Adrenal gland (tissue), 12 donors: ENCODE measurements around the gene FKBP1B. TPM values are rescaled to one million over a fixed set of nuclear protein-coding genes. Genes with fewer than 3 reads are reported as not detected.

ENCODE experiments used
- DNase-seq, 7 donors: peaks; one replicate each; pipeline ENCODE4 v3.0.0-alpha.2; 2019 to 2020
- H3K27ac ChIP-seq, 5 donors: fragments of 200-600 bp; sonication (generic) in 4 of 5; 1 replicate in 3 of 5; 2 replicates in 2 of 5; pipeline versions ENCODE4 v1.5.1 to v1.8.0; 2016 to 2020; ENCODE audit warnings: mild to moderate bottlenecking in 1 of 5
- H3K27me3 ChIP-seq: fragments of 200-600 bp; 2 replicates; pipeline ENCODE4 v1.8.0; 2021
- H3K36me3 ChIP-seq, 2 donors: fragments of 200-600 bp; replicated peaks in 1 of 2; 1 replicate in 1 of 2; 2 replicates in 1 of 2; pipeline versions ENCODE4 v1.5.1 to v1.8.0; 2018 to 2022
- H3K4me1 ChIP-seq, 2 donors: fragments of 200-600 bp; replicated peaks in 1 of 2; 1 replicate in 1 of 2; 2 replicates in 1 of 2; pipeline versions ENCODE4 v1.5.1 to v1.8.0; 2018 to 2021
- H3K4me3 ChIP-seq, 4 donors: fragments of 200-600 bp; sonication (generic) in 3 of 4; one replicate each; pipeline ENCODE4 v1.5.1; 2016 to 2018
- H3K9me3 ChIP-seq, 3 donors: fragments of 200-600 bp; sonication (generic) in 1 of 3; replicated peaks in 1 of 3; 1 replicate in 2 of 3; 2 replicates in 1 of 3; pipeline versions ENCODE4 v1.5.1 to v1.8.0; 2016 to 2021
- CTCF ChIP-seq, 6 experiments: fragments of 450-650 bp in 4 of 6; fragments of 200-600 bp in 2 of 6; sonication (generic) in 1 of 6; IDR thresholded peaks; 1 replicate in 5 of 6; 2 replicates in 1 of 6; pipeline versions ENCODE4 v1.5.1 to v1.8.0; 2016 to 2021; ENCODE audit warnings: antibody characterized with exemption in 6 of 6, mild to moderate bottlenecking in 2 of 6, moderate library complexity in 1 of 6
- POLR2A ChIP-seq, 2 donors: fragments of 450-650 bp; IDR thresholded peaks; one replicate each; pipeline ENCODE4 v1.6.1; 2017; ENCODE audit warnings: antibody characterized with exemption in 2 of 2, mild to moderate bottlenecking in 2 of 2, moderate library complexity in 1 of 2
- WGBS, 4 donors: extraction: QIAGEN DNeasy Blood & Tissue Kit in 2 of 4; methylation state at CpG; one replicate each; pipeline versions ENCODE4 v1.1.5 to v1.1.7; 2013 to 2017; 5-methylcytosine and 5-hydroxymethylcytosine counted together
- intact Hi-C, 2 donors: fragments of 100-400 bp; cut with DNase I; formaldehyde crosslinking; loops; one replicate each; pipeline versions ENCODE4 v1.14.1 to v1.15.0; 2022 to 2023
- polyA plus RNA-seq, 3 donors: library from polyadenylated mRNA; stranded (reverse); fragments of 200-250 nt in 2 of 3; fragments of 350-450 nt in 1 of 3; fragmentation: Illumina TruSeq in 1 of 3; extraction: RNeasy Lipid Tissue Mini Kit (QIAGEN cat#74804) in 1 of 3; gene quantifications; one replicate each; pipeline ENCODE4 v1.2.3, GENCODE V29; 2013 to 2014
- total RNA-seq, 9 donors: library from RNA; depleted of rRNA in 4 of 9; stranded (reverse); fragments of >200 nt in 4 of 9; fragments of 120-200 nt in 1 of 9; fragmentation: NEBNext Ultra II Directional in 1 of 9; extraction: Animal tissue kit (Norgen Biotek cat#: 25700) in 1 of 9; gene quantifications; one replicate each; pipeline versions ENCODE4 v1.1.0 to v1.2.4, GENCODE V29; 2013 to 2023
- donor health status: healthy with polysubstance abuse.
- donor health status: Bipolar disorder and iron deficiency.
- donor health status: DM: yes; HTN: yes; CAD: no.
- donor health status: DM: no; HTN: no; CAD: no.
- donor health status: DM: no; HTN: no; CAD: no.
- donor health status: DM: yes; HTN: yes; CAD: no.

The FKBP1B gene
- total and polyA plus RNA-seq, 12 donors, result 3.7 to 18.2 (median 6.4) TPM

GRCh38 chr2:24024018-24024417 lies 25.5 kb upstream of the FKBP1B start:
- H3K4me3 ChIP-seq, result no peak overlapping the region
- H3K27me3 ChIP-seq, result no peaks in the 10 kb centered on the region
- H3K9me3 ChIP-seq, result no peaks in the 10 kb centered on the region
- H3K27ac ChIP-seq, result no peak overlapping the region
- peaks cover 0 to 3% of the 10 kb centered on the region in 2 donors for H3K36me3 ChIP-seq
- WGBS, 4 donors, result 84 to 90% (median 88%) methylated on average over 9 to 12 of the region's 12 CpGs
- no peak for DNase-seq
- H3K4me1 ChIP-seq, result no peaks in the 10 kb centered on the region
- intact Hi-C loops, result no loop called here
- TF ChIP-seq POLR2A (IDR thresholded peaks at IDR 0.05) (no peak), CTCF (IDR thresholded peaks at IDR 0.05) (no peak)

GRCh38 chr2:24024996-24025663 lies 24.4 kb upstream of the FKBP1B start:
- H3K9me3 ChIP-seq, result no peaks in the 10 kb centered on the region
- H3K4me3 ChIP-seq, result no peak overlapping the region
- H3K27me3 ChIP-seq, result no peaks in the 10 kb centered on the region
- intact Hi-C loops, result no loop called here
- H3K36me3 ChIP-seq, result peaks cover 0 to 12% of the 10 kb centered on the region in 2 donors
- WGBS, 4 donors, result 91 to 96% (median 93%) methylated on average over 14 to 17 of the region's 17 CpGs
- TF ChIP-seq CTCF (IDR thresholded peaks at IDR 0.05) (no peak), POLR2A (IDR thresholded peaks at IDR 0.05) (no peak)
- H3K27ac ChIP-seq, result no peak overlapping the region
- DNase-seq, result no peak
- no peaks in the 10 kb centered on the region for H3K4me1 ChIP-seq

- Histone ChIP-seq H3K9me3 (no peaks in the 10 kb centered on the region), H3K36me3 (peaks cover 0 to 21% of the 10 kb centered on the region in 2 donors), H3K4me3 (no peak overlapping the region), H3K27me3 (no peaks in the 10 kb centered on the region), H3K4me1 (no peaks in the 10 kb centered on the region), H3K27ac (no peak overlapping the region)
- TF ChIP-seq CTCF (IDR thresholded peaks at IDR 0.05), result no peak
- TF ChIP-seq POLR2A (IDR thresholded peaks at IDR 0.05), result no peak
- 48 to 70% (median 67%) methylated on average over 2 of the region's 2 CpGs for WGBS, 4 donors
- DNase-seq, result no peak
- intact Hi-C loops, result no loop called here
Measured at GRCh38 chr2:24026233-24026632, 23.3 kb upstream of the FKBP1B start.

- intact Hi-C loops, result no loop called here
- no peaks in the 10 kb centered on the region for H3K27me3 ChIP-seq
- WGBS, 4 donors, result 87 to 95% (median 92%) methylated on average over 7 to 9 of the region's 9 CpGs
- no peak for TF ChIP-seq POLR2A (IDR thresholded peaks at IDR 0.05)
- no peak for TF ChIP-seq CTCF (IDR thresholded peaks at IDR 0.05)
- H3K27ac ChIP-seq, result no peak overlapping the region
- no peak for DNase-seq
- H3K4me3 ChIP-seq, result no peak overlapping the region
- no peaks in the 10 kb centered on the region for H3K9me3 ChIP-seq
- peaks cover 0 to 27% of the 10 kb centered on the region in 2 donors for H3K36me3 ChIP-seq
- no peaks in the 10 kb centered on the region for H3K4me1 ChIP-seq
Measured at GRCh38 chr2:24038786-24039499, 10.6 kb upstream of the FKBP1B start.
